ENCODE results near the gene ELL2. TPM values are rescaled to one million over a fixed set of nuclear protein-coding genes. Genes with fewer than 3 reads are reported as not detected.
A peak's percentile ranks its signal among the peaks of the same experiment; 100 is the strongest.

Gene ELL2
- total RNA-seq, 1 donor from 2014 or later, result 21.6 TPM

DNA sequence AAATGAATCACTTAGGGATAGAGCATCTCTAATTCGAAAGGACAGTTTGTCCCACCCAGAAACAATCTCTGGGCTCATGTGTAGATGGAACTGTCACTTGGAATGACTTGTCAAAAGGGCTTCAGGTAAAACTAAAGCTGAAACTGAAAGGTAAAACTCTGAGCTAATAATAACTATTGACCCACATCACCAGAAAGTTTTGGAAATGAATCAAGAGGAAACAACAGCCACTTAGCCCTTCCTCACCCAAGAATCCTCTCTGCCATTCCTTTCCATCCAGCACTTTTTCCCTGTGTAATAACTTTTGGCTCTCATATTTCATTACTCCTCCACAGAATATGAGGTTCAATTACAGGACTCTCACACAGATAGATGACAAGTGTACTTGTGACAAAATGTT lies 125.1 kb downstream of the ELL2 start:
- Mint-ChIP-seq H3K4me1 (ENCODE audit: unreplicated experiment) (peaks cover 8% of the 10 kb centered on the region), H3K4me3 (ENCODE audit: unreplicated experiment) (no peak overlapping the region), H3K36me3 (ENCODE audit: low read depth, unreplicated experiment) (peaks cover 4% of the 10 kb centered on the region), H3K27ac (ENCODE audit: unreplicated experiment) (no peak overlapping the region), H3K27me3 (ENCODE audit: unreplicated experiment) (peaks cover 3% of the 10 kb centered on the region), H3K9me3 (ENCODE audit: unreplicated experiment) (no peaks in the 10 kb centered on the region)
- no peak for DNase-seq (ENCODE audit: low spot score)
- TF ChIP-seq CTCF (IDR thresholded peaks at IDR 0.05; ENCODE audit: unreplicated experiment), result no peak

DNA sequence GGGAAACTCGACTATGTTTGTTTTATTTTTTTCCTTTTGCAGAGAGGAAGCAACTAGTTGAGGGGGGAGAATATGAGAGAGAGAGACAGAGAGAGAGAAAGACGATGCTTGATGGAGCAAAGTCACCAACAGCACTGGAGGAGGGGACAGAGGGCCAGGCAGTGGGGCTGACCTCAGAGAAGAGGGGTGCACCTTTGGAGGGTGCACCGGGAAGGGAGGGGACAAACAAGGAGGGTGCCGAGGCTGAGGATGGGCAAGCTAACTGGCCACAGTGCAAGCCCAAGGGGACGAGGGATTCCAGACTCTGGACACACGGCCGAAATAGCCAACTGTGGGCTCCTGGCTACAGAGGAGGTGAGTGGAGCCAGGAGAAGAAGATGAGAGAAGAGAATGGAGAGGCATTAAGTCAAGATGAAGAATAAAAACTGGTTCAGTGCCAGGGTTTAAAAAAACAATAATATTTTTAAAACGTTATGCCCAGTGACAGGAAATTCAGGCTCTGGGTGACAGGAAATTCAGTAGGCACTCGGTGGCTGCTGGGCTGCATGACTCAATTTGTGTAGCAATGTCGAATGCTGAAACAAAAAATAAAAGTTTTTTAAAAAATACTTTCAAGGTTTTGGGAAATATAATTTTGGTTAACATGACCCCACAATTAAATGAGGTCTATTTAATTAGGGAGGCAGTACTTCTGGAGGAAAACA lies 125.8 kb downstream of the ELL2 start:
- H3K4me3 Mint-ChIP-seq (ENCODE audit: unreplicated experiment), result no peak overlapping the region

More for the DNA sequence above, 125.8 kb downstream of the ELL2 start:
- Mint-ChIP-seq H3K4me1 (ENCODE audit: unreplicated experiment) (peaks cover 8% of the 10 kb centered on the region), H3K9me3 (ENCODE audit: unreplicated experiment) (no peaks in the 10 kb centered on the region), H3K27ac (ENCODE audit: unreplicated experiment) (peak overlapping the region; percentile 62), H3K27me3 (ENCODE audit: unreplicated experiment) (peaks cover 3% of the 10 kb centered on the region), H3K36me3 (ENCODE audit: low read depth, unreplicated experiment) (peaks cover 4% of the 10 kb centered on the region)
- DNase-seq (ENCODE audit: low spot score), result no peak
- no peak for TF ChIP-seq CTCF (IDR thresholded peaks at IDR 0.05; ENCODE audit: unreplicated experiment)

Other genes starting within 250 kb of the ELL2 start
- gene RHOBTB3, start 230.5 kb downstream of the ELL2 start, total RNA-seq (ENCODE audit: unreplicated experiment), result 22.8 TPM
- gene GLRX, start 139.1 kb downstream of the ELL2 start, total RNA-seq (ENCODE audit: unreplicated experiment), result 27.5 TPM

All from endothelial cell (in vitro differentiated cells).